Right atrium auricular region (tissue), 2 donors: ENCODE results near the gene DUSP7. TPM values are rescaled to one million over a fixed set of nuclear protein-coding genes. Genes with fewer than 3 reads are reported as not detected.

Experiments
- DNase-seq: peaks from one replicate; pipeline ENCODE4 v3.0.0-alpha.2; 2019; ENCODE audit warnings: low spot score
- H3K27ac ChIP-seq, 2 donors: fragments of 200-600 bp; sonication (generic); 1 replicate in 1 of 2; 2 replicates in 1 of 2; pipeline ENCODE4 v1.5.1; 2016 to 2019
- H3K27me3 ChIP-seq, 2 donors: fragments of 200-600 bp; sonication (generic); one replicate each; pipeline versions ENCODE4 v1.5.1 to v1.6.0; 2017 to 2019
- H3K36me3 ChIP-seq: fragments of 200-600 bp; sonication (generic); one replicate; pipeline ENCODE4 v1.5.1; 2016
- H3K4me1 ChIP-seq, 2 donors: fragments of 200-600 bp; sonication (generic); one replicate each; pipeline versions ENCODE4 v1.5.1 to v1.6.0; 2017 to 2019
- H3K4me3 ChIP-seq, 2 donors: fragments of 200-600 bp; sonication (generic); 1 replicate in 1 of 2; 2 replicates in 1 of 2; pipeline ENCODE4 v1.5.1; 2017 to 2019; ENCODE audit warnings: mild to moderate bottlenecking in 1 of 2, moderate library complexity in 1 of 2
- H3K9me3 ChIP-seq, 2 donors: fragments of 200-600 bp; sonication (generic); one replicate each; pipeline ENCODE4 v1.5.1; 2019
- CTCF ChIP-seq, 2 donors: fragments of 200-600 bp; sonication (generic); IDR thresholded peaks; one replicate each; pipeline ENCODE4 v1.5.1; 2019; ENCODE audit warnings: antibody characterized with exemption in 2 of 2
- total RNA-seq, 2 donors: library from RNA; depleted of rRNA; stranded (reverse); fragments of >200 nt; gene quantifications; one replicate each; pipeline ENCODE4 v1.1.0, GENCODE V29; 2016

The DUSP7 gene
- total RNA-seq, 2 donors from 2014 or later, result 17.7 to 33.7 TPM

- H3K4me1 ChIP-seq, result peaks cover 0 to 35% of the 10 kb centered on the region in 2 donors
- peak overlapping the region; percentile 76 to 94 for H3K27ac ChIP-seq
- H3K36me3 ChIP-seq, result no peaks in the 10 kb centered on the region
- H3K9me3 ChIP-seq, result no peaks in the 10 kb centered on the region
- H3K27me3 ChIP-seq, result no peaks in the 10 kb centered on the region
- no peak for DNase-seq
- no peak overlapping the region for H3K4me3 ChIP-seq
- no peak for TF ChIP-seq CTCF (IDR thresholded peaks at IDR 0.05)
Measured at GRCh38 chr3:52072020-52072419, 15.6 kb upstream of the DUSP7 start.

- H3K4me1 ChIP-seq, result peaks cover 0 to 31% of the 10 kb centered on the region in 2 donors
- H3K9me3 ChIP-seq, result no peaks in the 10 kb centered on the region
- no peak overlapping the region for H3K4me3 ChIP-seq
- DNase-seq, result no peak
- peak in 1 of 2 donors; percentile 42 for TF ChIP-seq CTCF (IDR thresholded peaks at IDR 0.05)
- H3K27me3 ChIP-seq, result no peaks in the 10 kb centered on the region
- H3K27ac ChIP-seq, result peak overlapping the region; percentile 76 to 94
- H3K36me3 ChIP-seq, result no peaks in the 10 kb centered on the region
Measured at GRCh38 chr3:52070724-52071621, 14.6 kb upstream of the DUSP7 start.

- Histone ChIP-seq H3K27me3 (no peaks in the 10 kb centered on the region), H3K4me3 (no peak overlapping the region), H3K27ac (peak overlapping the region; percentile 76 to 94), H3K9me3 (no peaks in the 10 kb centered on the region), H3K36me3 (no peaks in the 10 kb centered on the region), H3K4me1 (peaks cover 0 to 36% of the 10 kb centered on the region in 2 donors)
- no peak for DNase-seq
- no peak for TF ChIP-seq CTCF (IDR thresholded peaks at IDR 0.05)
Measured at GRCh38 chr3:52069855-52070254, 13.5 kb upstream of the DUSP7 start.

GRCh38 chr3:52069135-52069534 lies 12.8 kb upstream of the DUSP7 start:
- H3K4me1 ChIP-seq, result peaks cover 0 to 36% of the 10 kb centered on the region in 2 donors
- H3K27me3 ChIP-seq, result no peaks in the 10 kb centered on the region
- no peak for TF ChIP-seq CTCF (IDR thresholded peaks at IDR 0.05)
- no peaks in the 10 kb centered on the region for H3K36me3 ChIP-seq
- no peak overlapping the region for H3K27ac ChIP-seq
- H3K9me3 ChIP-seq, result no peaks in the 10 kb centered on the region
- no peak overlapping the region for H3K4me3 ChIP-seq
- DNase-seq, result no peak

DNA sequence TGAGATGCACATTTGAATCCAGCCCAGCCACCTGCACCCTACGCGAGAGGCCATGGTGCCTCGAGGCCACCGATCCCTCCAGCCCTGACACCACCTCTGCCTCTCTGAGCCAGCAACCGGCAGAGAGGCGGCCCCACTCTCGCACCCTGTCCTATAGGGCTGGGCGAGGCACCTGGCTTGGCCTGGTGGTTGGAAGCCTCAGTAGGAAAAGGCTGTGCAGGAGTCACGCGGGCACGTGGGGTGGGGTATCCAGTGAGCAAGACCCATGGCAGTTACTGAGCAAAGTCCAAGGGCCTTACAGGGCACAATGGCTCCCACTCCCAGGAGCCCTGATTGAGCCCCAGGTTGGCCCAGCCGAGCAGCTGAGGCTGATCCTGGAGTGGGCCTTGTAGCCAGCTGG lies 12.4 kb upstream of the DUSP7 start:
- H3K36me3 ChIP-seq, result no peaks in the 10 kb centered on the region
- no peak for TF ChIP-seq CTCF (IDR thresholded peaks at IDR 0.05)
- H3K9me3 ChIP-seq, result no peaks in the 10 kb centered on the region
- H3K27ac ChIP-seq, result no peak overlapping the region
- no peak overlapping the region for H3K4me3 ChIP-seq
- H3K27me3 ChIP-seq, result no peaks in the 10 kb centered on the region
- no peak for DNase-seq
- peaks cover 0 to 34% of the 10 kb centered on the region in 2 donors for H3K4me1 ChIP-seq
